NCI-H82 treated with DMSO at 0.1 percent for 48 hours (cell line): Measurements from ENCODE around the gene OCIAD1.
"Not testable (repeated sequence)": the region's sequence is repeated elsewhere in the genome, so short reads cannot be mapped to it uniquely, and the experiment has no call there.

ENCODE experiments used
- DNase-seq: peaks from one replicate; lab custom pipeline; 2025; ENCODE audit not compliant: unreplicated experiment; lab: John Stamatoyannopoulos, UW

Gene OCIAD1

GRCh38 chr4:48881646-48882045, 50.8 kb downstream of the OCIAD1 start:
- DNase-seq = not testable (repeated sequence)

GRCh38 chr4:48889750-48890149, 58.9 kb downstream of the OCIAD1 start:
- not testable (repeated sequence) for DNase-seq

- DNase-seq = no peak
These were observed 60.2 kb downstream of the OCIAD1 start for GRCh38 chr4:48891028-48891619.

GRCh38 chr4:48896845-48897244, 66.0 kb downstream of the OCIAD1 start:
- peak; percentile 59 for DNase-seq

GRCh38 chr4:48898733-48899431, 68.0 kb downstream of the OCIAD1 start:
- no peak for DNase-seq

- no peak for DNase-seq
These were observed 68.5 kb downstream of the OCIAD1 start for GRCh38 chr4:48899432-48899749.

GRCh38 chr4:48899950-48900349, 69.1 kb downstream of the OCIAD1 start:
- no peak for DNase-seq

GRCh38 chr4:48901196-48901595, 70.3 kb downstream of the OCIAD1 start:
- no peak for DNase-seq

GRCh38 chr4:48902266-48902665, 71.4 kb downstream of the OCIAD1 start:
- DNase-seq = no peak

- peak; percentile 29 for DNase-seq
These were observed 73.2 kb downstream of the OCIAD1 start for GRCh38 chr4:48904101-48904500.

- DNase-seq = no peak
These were observed 73.8 kb downstream of the OCIAD1 start for GRCh38 chr4:48904541-48905142.

GRCh38 chr4:48905363-48906015, 74.6 kb downstream of the OCIAD1 start:
- DNase-seq = no peak

GRCh38 chr4:48906206-48907173, 75.6 kb downstream of the OCIAD1 start, which contains the start of gene OCIAD2:
TSS of gene OCIAD2 (minus strand) at chr4:48906774. CDS start at chr4:48904549, 2,225 bp downstream.
- DNase-seq = peak; percentile 75

- no peak for DNase-seq
These were observed 77.0 kb downstream of the OCIAD1 start for GRCh38 chr4:48907706-48908477.

GRCh38 chr4:48908687-48909086, 77.8 kb downstream of the OCIAD1 start:
- DNase-seq = no peak

- no peak for DNase-seq
These were observed 78.8 kb downstream of the OCIAD1 start for GRCh38 chr4:48909697-48910096.

GRCh38 chr4:48910511-48910910, 79.6 kb downstream of the OCIAD1 start:
- no peak for DNase-seq
